OCI-LY1 (cell line): ENCODE data around the gene L1CAM.
A peak's percentile ranks its signal among the peaks of the same experiment; 100 is the strongest.

ENCODE experiments used
- H2AFZ ChIP-seq: fragments of 200-600 bp; sonication (generic), shearing (Covaris generic); 2 replicates; pipeline ENCODE4 v1.6.0; 2014; ENCODE audit warnings: antibody characterized with exemption, mild to moderate bottlenecking, low read length
- H3F3A ChIP-seq: fragments of 200-600 bp; sonication (generic), shearing (Covaris generic); 2 replicates; pipeline ENCODE4 v1.6.0; 2014; ENCODE audit warnings: mild to moderate bottlenecking, antibody characterized with exemption, low read length, moderate library complexity; ENCODE audit not compliant: insufficient read depth
- H3K27ac ChIP-seq: fragments of 200-600 bp; sonication (generic); 2 replicates; pipeline ENCODE4 v1.5.1; 2014; ENCODE audit warnings: low read length, mixed run types, mild to moderate bottlenecking, low read depth; ENCODE audit not compliant: poor library complexity, severe bottlenecking
- H3K27me3 ChIP-seq: fragments of 200-600 bp; sonication (generic); 2 replicates; pipeline ENCODE4 v1.6.0; 2014; ENCODE audit warnings: antibody characterized with exemption, mild to moderate bottlenecking, low read length, moderate library complexity; ENCODE audit not compliant: insufficient read depth
- H3K36me3 ChIP-seq: fragments of 200-600 bp; sonication (generic); 2 replicates; pipeline ENCODE4 v1.6.1; 2014; ENCODE audit warnings: mild to moderate bottlenecking, antibody characterized with exemption, low read length, moderate library complexity, mixed read lengths; ENCODE audit not compliant: insufficient read depth
- H3K4me1 ChIP-seq: fragments of 200-600 bp; sonication (generic); 2 replicates; pipeline ENCODE4 v1.5.1; 2014; ENCODE audit warnings: mild to moderate bottlenecking, low read length, moderate library complexity; ENCODE audit not compliant: insufficient read depth, severe bottlenecking
- H3K4me2 ChIP-seq: fragments of 200-600 bp; sonication (generic), shearing (Covaris generic); 2 replicates; pipeline ENCODE4 v1.6.1; 2014; ENCODE audit warnings: low read length
- H3K4me3 ChIP-seq: fragments of 200-600 bp; sonication (generic); 2 replicates; pipeline ENCODE4 v1.5.1; 2014; ENCODE audit warnings: low read length, low read depth, mild to moderate bottlenecking, mixed read lengths; ENCODE audit not compliant: poor library complexity, severe bottlenecking
- H3K79me2 ChIP-seq: fragments of 200-600 bp; shearing (Covaris generic); 2 replicates; pipeline ENCODE4 v1.6.1; 2016; ENCODE audit warnings: mixed run types, low read length, mixed read lengths; ENCODE audit not compliant: insufficient read depth
- H3K9ac ChIP-seq: fragments of 200-600 bp; sonication (generic), shearing (Covaris generic); 2 replicates; pipeline ENCODE4 v1.6.1; 2014; ENCODE audit warnings: mild to moderate bottlenecking, low read length, mixed read lengths
- H3K9me2 ChIP-seq: fragments of 200-600 bp; sonication (generic), shearing (Covaris generic); 2 replicates; pipeline ENCODE4 v1.6.1; 2014; ENCODE audit warnings: low read depth, mild to moderate bottlenecking, low read length, mixed read lengths
- H3K9me3 ChIP-seq: fragments of 200-600 bp; shearing (Covaris generic); 2 replicates; pipeline ENCODE4 v1.6.1; 2014; ENCODE audit warnings: low read length, mixed read lengths
- H4K20me1 ChIP-seq: fragments of 200-600 bp; sonication (generic), shearing (Covaris generic); 2 replicates; pipeline ENCODE4 v1.6.0; 2016; ENCODE audit warnings: mild to moderate bottlenecking, low read length; ENCODE audit not compliant: insufficient read depth
- EZH2 ChIP-seq: fragments of 200-600 bp; sonication (generic), shearing (Covaris generic); IDR thresholded peaks from 2 replicates; pipeline ENCODE4 v1.8.0; 2017; ENCODE audit warnings: borderline replicate concordance, mixed run types, mild to moderate bottlenecking, antibody characterized with exemption, low read length, moderate library complexity, mixed read lengths
- TF ChIP-seq, protein P1 (sequence below): fragments of 200-600 bp; sonication (generic), shearing (Covaris generic); IDR thresholded peaks from 2 replicates; pipeline ENCODE4 v1.5.1; 2017; ENCODE audit warnings: mild to moderate bottlenecking, antibody characterized with exemption, low read length, moderate library complexity, mixed read lengths

Gene L1CAM

DNA sequence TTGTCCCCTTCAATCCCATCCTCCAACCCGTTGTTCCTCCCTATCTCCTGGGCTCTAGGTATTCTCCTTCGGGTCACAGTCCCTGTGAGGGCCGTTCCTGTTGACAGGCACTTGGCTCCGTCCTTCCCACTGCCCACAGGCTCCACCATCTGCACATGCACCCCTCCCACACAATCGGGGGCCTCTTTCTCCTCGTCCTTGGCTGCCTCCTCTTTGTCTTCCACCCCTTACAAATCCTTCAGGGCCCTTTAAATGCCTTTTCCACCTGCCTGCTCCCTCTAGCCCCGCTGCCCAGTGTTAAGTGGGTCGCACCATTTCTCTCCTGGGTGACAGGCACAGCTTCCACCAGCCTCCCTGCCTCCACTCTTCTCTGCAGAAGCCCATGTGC, 15.8 kb upstream of the L1CAM start:
- Histone ChIP-seq H2AFZ (no peak overlapping the region), H3K9me2 (no peaks in the 10 kb centered on the region), H3K9me3 (no peaks in the 10 kb centered on the region), H3K27ac (peak overlapping the region; percentile 72), H3K4me1 (peaks cover 48% of the 10 kb centered on the region), H3K27me3 (no peaks in the 10 kb centered on the region), H3K9ac (no peak overlapping the region), H3K36me3 (no peaks in the 10 kb centered on the region), H4K20me1 (no peaks in the 10 kb centered on the region), H3K79me2 (no peaks in the 10 kb centered on the region), H3F3A (no peaks in the 10 kb centered on the region), H3K4me3 (no peak overlapping the region), H3K4me2 (no peak overlapping the region)
- no peak for TF ChIP-seq EZH2
- TF ChIP-seq, protein P1, sequence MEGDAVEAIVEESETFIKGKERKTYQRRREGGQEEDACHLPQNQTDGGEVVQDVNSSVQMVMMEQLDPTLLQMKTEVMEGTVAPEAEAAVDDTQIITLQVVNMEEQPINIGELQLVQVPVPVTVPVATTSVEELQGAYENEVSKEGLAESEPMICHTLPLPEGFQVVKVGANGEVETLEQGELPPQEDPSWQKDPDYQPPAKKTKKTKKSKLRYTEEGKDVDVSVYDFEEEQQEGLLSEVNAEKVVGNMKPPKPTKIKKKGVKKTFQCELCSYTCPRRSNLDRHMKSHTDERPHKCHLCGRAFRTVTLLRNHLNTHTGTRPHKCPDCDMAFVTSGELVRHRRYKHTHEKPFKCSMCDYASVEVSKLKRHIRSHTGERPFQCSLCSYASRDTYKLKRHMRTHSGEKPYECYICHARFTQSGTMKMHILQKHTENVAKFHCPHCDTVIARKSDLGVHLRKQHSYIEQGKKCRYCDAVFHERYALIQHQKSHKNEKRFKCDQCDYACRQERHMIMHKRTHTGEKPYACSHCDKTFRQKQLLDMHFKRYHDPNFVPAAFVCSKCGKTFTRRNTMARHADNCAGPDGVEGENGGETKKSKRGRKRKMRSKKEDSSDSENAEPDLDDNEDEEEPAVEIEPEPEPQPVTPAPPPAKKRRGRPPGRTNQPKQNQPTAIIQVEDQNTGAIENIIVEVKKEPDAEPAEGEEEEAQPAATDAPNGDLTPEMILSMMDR: no peak

DNA sequence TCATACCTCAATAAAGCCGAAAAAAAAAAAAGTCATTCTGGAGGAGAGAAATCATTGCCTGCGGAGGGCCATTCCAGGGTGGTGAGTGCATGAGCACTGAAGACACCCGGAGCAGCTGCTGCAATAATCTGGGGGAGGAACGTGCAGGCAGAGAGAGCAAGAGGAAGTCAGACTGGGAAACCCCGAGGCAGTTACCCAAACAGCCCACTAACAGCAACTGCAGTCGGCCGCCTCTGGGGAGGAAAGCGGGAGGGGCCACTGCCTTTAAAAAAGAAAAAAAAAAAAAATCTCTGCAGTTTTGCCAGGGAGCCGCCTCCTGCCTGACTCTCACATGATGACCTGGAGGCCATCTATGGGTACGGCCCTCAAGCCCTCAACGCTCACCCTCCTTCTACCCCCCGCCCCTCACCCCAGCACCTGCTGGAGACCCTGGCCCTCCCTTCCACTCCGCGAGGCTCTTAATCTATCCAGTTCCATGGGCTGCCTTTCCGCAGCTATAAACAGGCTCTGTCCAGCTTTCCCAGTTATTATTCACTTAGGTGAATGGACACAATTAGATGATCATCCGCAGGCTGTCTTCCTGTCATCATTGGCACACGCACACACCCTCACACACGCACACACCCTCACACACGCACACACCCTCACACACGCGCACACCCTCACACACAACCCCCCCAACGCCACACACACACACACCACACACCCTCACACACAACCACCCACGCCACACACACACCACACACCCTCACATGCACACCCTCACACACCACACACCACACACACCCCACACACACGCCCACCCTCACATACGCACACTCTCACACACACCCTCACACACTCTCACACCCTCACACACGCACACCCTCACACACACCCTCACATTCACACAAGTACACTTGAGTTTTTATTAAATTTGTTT, 15.1 kb upstream of the L1CAM start:
- H3K9ac ChIP-seq: no peak overlapping the region
- no peak for TF ChIP-seq EZH2
- TF ChIP-seq, protein P1: no peak
- H2AFZ ChIP-seq: no peak overlapping the region

DNA sequence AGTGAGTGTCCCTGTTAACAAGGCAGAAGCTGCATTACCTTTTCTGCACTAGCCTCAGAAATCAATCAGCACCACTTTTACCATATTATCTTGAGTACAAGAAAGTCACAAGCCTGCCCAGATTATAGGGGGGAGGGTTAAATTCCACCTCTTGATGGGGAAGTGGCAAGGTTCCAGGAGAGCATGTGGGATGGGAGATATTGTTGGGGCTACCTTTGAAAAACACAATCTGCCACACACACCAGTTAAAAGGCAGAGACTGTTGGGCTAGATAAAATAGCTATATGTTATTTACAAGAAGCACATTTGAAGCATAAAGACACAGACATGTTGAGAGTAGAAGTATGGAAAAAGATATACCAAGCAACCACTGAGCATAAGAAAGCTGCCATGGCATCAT, 11.9 kb upstream of the L1CAM start:
- Histone ChIP-seq H3K4me1 (peaks cover 25% of the 10 kb centered on the region), H4K20me1 (no peaks in the 10 kb centered on the region), H3F3A (no peaks in the 10 kb centered on the region), H3K27me3 (no peaks in the 10 kb centered on the region), H3K4me2 (no peak overlapping the region), H3K36me3 (no peaks in the 10 kb centered on the region), H3K9ac (no peak overlapping the region), H3K27ac (no peak overlapping the region), H3K4me3 (no peak overlapping the region), H2AFZ (no peak overlapping the region), H3K9me3 (no peaks in the 10 kb centered on the region), H3K79me2 (no peaks in the 10 kb centered on the region), H3K9me2 (no peaks in the 10 kb centered on the region)
- TF ChIP-seq, protein P1: no peak
- no peak for TF ChIP-seq EZH2

More for the DNA sequence above, 15.1 kb upstream of the L1CAM start:
- Histone ChIP-seq H3K27me3 (no peaks in the 10 kb centered on the region), H3F3A (no peaks in the 10 kb centered on the region), H3K4me3 (no peak overlapping the region), H3K9me3 (no peaks in the 10 kb centered on the region), H3K36me3 (no peaks in the 10 kb centered on the region), H3K4me1 (peaks cover 48% of the 10 kb centered on the region), H4K20me1 (no peaks in the 10 kb centered on the region), H3K4me2 (peak overlapping the region; percentile 36; the same call in 1 of the 2 replicates), H3K9me2 (no peaks in the 10 kb centered on the region), H3K79me2 (no peaks in the 10 kb centered on the region), H3K27ac (peak overlapping the region; percentile 72)
